ENCODE data around the gene KAZN.
A peak's percentile ranks its signal among the peaks of the same experiment; 100 is the strongest.
"Not testable (repeated sequence)": the region's sequence is repeated elsewhere in the genome, so short reads cannot be mapped to it uniquely, and the experiment has no call there.

The KAZN gene

GRCh38 chr1:15128520-15129313 is 530.2 kb downstream of the KAZN start:
- DNase-seq = peak; percentile 62

- DNase-seq = no peak
Observed at GRCh38 chr1:15129944-15130343, 531.5 kb downstream of the KAZN start.

- no peak for DNase-seq
Observed at GRCh38 chr1:15130607-15131006, 532.1 kb downstream of the KAZN start.

- DNase-seq = no peak
Observed at GRCh38 chr1:15132965-15133364, 534.5 kb downstream of the KAZN start.

DNA sequence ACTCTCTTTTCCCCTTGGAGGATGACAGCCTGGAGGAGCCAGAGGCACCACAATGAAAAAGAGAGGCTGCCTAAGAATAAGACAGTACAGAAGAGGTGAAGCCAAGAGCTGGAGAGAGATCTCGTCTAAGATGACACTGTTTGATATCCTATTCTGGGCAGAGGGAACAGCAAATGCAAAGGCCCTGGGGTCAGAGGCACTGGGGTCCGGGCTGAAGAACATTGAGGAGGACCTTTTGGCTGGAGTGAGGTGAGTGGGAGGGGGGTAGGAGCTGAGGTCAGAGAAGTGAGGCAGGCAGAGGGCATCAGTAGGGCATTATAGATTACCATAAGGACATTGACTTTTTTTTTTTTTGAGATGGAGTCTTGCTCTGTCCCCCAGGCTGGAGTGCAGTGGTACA is 535.8 kb downstream of the KAZN start:
- no peak for DNase-seq

GRCh38 chr1:15135604-15136003 is 537.1 kb downstream of the KAZN start:
- DNase-seq = not testable (repeated sequence)

GRCh38 chr1:15137809-15138208 is 539.3 kb downstream of the KAZN start:
- no peak for DNase-seq

DNA sequence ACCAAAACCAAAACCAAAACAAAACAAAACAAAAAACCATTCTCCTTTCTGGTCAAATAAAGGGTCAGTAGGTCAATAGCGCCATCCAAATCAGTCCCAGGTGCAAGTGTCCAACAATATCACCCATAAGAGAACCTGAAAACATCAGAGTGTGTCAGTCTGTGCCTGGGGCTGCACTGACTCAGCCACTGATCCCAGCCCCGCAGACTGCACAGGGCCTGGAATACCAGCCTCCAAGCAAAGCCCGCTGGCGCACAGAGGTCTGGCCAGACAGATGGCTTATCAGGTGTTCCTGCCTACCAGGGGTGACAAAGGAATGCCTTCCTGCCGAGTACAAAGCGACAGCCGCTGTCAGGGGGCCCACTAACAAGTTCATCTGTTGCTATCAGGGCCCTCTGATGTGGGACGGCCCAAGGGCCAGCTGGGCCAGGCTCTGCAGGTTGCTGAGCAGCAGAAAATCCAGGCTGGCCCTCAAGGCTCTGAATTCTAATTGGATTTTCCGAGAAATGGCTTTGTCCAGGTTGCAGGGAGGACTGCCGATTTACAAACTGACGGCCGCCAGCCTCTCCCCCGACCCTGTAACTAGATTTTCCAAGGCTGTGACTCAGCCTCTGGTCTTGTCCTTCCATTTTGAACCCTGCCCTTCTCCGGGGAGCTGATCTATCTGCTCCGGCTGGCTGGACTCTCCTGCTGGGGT is 541.3 kb downstream of the KAZN start:
- no peak for DNase-seq

DNA sequence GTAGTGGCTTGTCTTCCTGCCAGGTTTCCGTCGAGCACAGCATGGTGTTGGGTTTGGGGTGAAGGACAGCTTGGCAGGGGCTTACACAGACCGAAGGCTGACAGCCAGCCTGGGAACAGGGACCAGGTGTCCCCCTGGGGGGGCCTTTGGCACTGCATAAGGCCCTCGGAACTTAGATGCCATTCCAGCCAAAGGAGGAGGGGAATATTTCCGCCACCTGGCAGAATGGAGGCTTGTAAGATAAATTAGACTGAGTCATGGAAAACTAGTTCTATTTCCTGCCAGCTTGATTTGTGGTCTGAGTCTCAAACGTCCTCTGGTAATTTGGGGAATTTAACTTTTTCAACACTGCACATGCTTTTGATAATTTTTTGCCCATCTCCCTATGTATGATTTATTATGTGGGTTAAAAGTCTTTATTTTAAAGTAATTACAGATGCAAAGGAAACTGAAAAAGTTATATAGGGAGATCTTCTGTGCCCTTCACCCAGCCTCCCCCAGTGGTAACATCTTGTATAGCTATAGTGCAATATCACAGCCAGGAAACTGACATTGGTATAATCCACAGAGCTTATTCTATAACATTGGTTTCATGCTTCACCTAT is 543.6 kb downstream of the KAZN start:
- peak; percentile 89 for DNase-seq

DNA sequence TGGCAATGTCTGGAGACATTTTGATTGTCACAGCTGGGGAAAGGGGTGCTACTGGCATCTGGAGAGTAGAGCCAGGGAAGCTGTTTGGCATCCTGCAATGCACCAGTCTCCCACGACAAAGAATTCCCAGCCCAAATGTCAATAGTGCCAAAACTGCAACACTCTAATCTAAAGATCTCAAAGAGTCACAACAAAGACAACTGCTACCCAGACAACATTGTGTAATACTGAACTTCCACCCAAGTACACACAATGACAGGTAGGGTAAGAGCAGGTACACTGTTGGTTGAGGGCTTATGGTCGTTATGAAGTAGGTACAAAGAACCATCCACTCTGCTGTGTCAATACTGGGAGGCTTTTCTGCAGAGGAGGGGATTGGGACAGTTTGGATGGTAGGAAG is 546.8 kb downstream of the KAZN start:
- DNase-seq = no peak

- DNase-seq = no peak
Observed at GRCh38 chr1:15146142-15146680, 547.7 kb downstream of the KAZN start.

DNA sequence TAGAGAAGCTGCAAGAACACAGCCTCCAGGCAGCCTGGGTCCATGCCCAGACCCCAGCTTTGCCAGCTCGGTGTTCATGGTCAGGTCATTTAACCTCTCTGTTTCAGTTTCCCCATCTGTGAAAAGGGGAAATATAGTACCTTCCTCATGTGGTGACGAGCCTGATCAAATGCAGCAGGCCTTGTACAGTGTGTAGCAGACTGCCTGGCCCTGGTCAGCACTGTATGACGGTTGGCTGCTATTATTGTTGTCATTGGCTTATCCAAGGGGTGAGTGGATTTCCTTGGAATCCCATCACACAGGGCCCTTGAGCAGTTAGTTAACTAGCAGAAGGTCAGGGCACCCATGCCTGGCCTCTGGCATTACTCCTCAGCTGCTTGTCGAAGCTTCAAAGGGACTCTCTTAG is 548.5 kb downstream of the KAZN start:
- DNase-seq = no peak

DNA sequence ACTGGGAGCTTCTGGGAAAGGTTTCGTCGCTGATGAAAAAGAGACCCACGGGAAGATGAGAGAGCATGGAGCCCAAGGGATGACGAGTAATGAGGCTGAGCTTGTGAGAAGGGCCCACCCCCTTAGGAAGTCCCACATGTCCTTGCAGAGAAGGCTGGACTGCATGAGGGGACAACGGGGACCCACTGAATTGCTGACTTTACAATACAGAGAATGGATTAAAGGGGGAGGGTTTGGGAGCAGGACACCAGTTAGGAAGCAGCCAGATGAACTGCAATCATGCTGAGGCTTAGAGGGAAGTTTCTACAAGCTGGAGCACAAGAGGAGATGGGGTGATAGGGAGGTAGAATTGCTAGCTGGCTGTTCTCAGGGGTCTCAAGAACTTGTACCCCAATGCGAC is 549.5 kb downstream of the KAZN start:
- no peak for DNase-seq

DNA sequence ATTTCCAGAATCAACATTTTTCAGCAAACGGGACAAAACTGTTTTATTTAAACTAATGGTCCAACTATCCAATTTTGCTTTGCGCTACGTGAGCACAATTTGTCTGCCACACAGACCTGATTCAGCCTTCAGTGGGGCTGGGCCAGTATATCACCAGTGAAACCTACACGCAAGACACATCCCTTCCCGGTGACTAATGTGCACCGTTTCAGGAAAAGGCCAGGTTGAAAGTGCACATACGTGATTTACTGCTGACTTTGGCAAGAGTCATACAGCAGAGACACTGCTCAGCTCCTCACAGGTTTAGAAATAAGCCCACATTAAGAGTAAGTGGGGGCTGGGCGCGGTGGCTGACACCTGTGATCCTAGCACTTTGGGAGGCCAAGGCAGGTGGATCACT is 550.0 kb downstream of the KAZN start:
- DNase-seq = no peak

GRCh38 chr1:15148941-15149340 is 550.5 kb downstream of the KAZN start:
- DNase-seq = no peak

DNA sequence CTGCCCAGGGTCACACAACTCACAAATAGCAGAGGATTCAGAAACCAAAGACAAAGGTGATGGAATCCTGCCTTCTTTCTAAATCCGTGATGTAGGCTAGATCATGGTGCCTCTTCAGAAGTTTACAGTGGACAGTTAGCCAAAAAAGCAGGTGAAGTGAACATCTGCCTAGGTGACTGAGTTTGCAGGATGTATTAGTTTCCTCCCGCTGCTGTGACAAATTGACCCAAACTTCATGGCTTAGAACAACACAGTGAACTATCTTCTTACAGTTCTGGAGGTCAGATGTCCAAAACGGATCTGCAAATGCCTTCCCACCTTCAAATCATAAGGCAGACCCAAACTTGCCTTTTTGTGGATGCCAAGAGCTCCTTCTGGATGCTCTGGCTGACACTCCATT is 551.9 kb downstream of the KAZN start:
- no peak for DNase-seq

- DNase-seq = no peak
Observed at GRCh38 chr1:15151377-15151806, 552.9 kb downstream of the KAZN start.

DNA sequence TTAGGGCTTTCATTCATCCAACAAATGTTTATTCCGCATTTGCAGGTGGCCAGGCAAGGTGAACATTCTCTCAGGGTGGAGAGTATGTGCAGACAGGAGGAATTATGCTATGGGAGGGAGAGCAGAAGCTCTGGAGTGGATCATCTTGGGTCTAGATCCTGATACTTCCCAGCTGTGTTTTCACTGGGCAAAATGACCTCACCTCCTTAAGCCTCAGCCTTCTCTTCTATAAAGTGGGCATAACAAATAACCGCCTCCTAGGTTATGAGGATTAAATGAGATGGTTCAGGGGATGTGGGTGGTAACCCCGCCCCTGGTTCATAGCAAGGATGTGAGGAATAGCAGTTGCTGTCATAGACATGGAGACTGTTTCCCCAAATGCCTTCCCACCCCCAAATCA is 553.4 kb downstream of the KAZN start:
- no peak for DNase-seq

- DNase-seq = peak; percentile 77
Observed at GRCh38 chr1:15152318-15153183, 554.1 kb downstream of the KAZN start.

DNA sequence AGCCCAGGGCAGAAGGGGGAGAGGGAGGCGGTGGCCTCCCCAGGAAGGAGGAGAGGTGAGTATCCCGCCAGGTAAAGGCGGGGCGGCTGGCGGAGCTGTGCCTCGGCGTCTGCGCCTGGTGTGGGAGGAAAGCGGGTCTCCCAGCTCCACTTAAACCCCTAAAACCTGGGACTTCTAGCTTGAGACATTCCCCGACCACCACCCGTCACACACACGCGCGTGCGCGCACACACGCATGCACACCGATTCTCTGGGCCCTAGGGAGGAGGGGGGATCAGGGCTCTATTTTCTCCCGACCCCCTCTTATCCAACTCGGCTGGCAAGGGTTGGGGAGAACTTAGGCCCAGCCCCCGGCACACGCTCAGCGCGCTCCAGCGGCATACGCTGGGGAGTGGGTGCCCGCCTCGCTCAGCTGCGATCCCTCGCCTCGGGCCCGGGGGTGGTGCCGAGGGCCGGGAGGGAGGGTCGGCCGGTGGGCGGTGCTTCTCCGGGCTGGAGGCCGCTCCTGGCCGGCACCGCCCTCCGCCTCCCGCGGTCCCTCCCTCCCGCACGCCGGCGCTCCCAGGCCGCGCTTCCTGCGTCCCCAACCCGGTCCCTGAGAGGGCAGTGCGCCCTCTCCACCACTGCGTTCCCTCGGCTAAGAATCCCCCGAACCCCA is 554.8 kb downstream of the KAZN start, which contains the start of gene TMEM51:
TSS of gene TMEM51 (plus strand) at position 564 of the 658 bp plus-strand sequence. CDS start 61,341 bp downstream, outside the sequence.
- DNase-seq = peak; percentile 13

- peak; percentile 28 for DNase-seq
Observed at GRCh38 chr1:15153842-15154479, 555.5 kb downstream of the KAZN start.

Data from fibroblast of upper back skin (primary cell).